HG03108 (cell line): ENCODE data around the gene FOSB.

Experiments used
- ATAC-seq: cut with Tn5 transposase; IDR thresholded peaks from one replicate; pipeline ENCODE4 v1.9.1; 2021; ENCODE audit warnings: moderate library complexity; ENCODE audit not compliant: unreplicated experiment

FOSB gene

DNA sequence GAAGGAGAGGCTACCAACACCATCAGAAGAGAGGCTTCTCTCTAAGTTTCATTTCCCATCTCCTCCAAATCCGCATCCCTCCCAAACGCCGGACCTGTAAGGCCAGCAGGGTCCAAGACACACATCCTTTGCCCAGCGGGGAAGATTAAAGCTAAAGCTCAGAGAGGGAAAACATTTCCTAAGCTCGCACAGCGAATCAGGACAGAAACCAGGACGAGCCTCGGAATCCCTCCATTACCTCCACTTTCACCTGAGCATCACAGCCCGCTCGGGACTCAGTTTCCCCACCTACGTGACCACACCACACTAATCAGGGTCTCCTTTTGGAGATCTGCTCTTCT is 711 bp upstream of the FOSB start:
- no peak for ATAC-seq

DNA sequence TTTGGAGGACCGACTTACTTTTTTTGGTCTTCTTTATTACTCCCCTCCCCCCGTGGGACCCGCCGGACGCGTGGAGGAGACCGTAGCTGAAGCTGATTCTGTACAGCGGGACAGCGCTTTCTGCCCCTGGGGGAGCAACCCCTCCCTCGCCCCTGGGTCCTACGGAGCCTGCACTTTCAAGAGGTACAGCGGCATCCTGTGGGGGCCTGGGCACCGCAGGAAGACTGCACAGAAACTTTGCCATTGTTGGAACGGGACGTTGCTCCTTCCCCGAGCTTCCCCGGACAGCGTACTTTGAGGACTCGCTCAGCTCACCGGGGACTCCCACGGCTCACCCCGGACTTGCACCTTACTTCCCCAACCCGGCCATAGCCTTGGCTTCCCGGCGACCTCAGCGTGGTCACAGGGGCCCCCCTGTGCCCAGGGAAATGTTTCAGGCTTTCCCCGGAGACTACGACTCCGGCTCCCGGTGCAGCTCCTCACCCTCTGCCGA is 409 bp downstream of the FOSB start:
- no peak for ATAC-seq

DNA sequence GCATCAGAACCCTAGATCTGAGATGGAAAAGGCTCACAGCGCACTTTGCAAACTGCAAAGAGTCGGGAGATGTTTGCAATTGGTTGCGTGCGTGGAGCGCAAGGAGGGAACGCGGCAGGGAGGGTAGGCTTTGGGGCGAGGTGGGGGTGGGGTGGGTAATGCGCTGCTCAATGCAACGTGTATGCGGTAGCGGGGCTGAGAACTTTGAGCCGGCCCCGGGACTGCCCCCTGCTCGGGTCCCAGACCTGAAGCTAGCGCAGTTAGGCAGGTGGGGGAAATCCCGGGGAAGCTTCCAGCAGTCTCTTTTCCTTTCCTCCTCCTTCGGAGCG is 971 bp downstream of the FOSB start:
- ATAC-seq = peak; percentile 13

DNA sequence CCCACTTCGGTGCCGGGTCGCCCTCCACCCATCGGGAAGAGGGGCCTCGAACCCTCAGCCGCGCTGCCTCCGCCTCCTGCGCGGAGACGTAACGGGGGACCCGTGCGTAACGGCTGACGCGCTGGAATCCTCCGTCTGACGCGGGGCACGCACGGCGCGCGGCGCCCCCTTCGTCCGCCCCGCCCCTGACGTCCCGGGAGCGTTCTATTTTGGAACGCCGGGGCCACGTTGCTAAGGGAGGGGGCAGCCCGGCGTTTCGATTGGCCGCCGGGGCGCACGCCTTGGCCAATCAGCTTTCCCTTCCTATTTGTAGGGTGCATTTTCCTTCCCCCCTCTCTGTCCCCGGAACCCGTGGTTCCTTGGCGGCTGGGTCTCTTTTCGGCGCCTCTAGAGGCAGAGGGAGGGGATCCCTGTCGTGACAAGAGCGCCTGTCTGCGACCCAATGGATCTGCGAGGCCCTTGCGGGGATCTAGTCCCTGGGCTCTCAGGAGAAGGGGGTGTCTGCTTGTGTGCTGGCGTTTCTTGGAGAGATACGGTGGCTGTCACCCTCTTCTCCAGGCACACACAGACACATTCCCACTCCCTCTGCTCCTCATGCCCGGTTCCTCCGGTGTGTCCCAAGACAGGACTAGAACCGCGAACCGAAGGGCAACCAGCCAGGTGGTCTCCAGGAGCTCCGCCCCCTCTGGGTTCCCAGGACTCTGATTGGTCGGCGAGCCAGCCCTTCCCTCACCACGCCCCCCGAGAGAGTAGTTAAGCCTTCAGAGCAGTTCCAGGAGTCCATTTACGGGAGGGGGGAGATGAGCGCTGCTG is 1.5 kb downstream of the FOSB start:
- peak; percentile 60 for ATAC-seq

DNA sequence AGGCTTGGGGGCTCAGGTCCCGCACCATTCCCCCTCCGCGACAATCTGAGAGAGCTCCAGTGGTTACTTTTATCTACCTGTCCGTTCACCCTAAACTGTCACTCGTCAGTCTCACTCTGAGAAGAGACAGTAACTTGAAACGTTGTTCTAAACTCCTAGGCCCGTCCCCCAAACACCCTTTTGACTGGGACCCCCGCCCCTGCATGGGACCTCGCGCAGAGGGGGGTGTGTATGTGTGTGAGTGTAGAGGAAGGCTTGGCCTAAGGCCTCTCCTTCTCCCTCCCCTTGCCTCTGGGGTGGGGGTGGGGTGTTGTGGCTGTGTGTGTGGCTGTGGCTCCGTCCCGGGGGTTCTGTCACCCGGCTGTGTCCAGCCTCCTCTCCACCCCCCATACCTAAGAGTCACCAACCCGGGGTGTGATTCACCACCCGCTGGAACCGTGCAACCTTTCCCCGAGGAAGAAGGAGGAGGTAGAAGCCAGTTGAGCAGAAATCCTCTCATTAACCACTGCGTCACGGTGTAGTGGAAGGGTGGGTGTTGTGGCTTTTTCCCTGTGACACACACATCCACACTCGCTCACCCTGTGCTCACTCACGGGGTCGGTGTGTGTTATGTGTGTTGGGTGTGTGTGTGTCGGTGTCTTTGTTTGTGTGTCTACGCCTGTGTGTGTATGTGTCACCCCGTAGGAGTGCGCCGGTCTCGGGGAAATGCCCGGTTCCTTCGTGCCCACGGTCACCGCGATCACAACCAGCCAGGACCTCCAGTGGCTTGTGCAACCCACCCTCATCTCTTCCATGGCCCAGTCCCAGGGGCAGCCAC is 2.4 kb downstream of the FOSB start:
- no peak for ATAC-seq

DNA sequence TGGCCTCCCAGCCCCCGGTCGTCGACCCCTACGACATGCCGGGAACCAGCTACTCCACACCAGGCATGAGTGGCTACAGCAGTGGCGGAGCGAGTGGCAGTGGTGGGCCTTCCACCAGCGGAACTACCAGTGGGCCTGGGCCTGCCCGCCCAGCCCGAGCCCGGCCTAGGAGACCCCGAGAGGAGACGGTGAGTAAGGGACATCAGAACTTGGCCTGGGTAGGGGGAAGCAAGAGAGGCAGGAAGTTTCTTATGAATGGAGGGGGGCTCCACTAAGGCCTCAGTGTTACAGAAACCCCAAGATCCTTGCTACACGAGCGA is 2.9 kb downstream of the FOSB start:
- ATAC-seq = no peak

DNA sequence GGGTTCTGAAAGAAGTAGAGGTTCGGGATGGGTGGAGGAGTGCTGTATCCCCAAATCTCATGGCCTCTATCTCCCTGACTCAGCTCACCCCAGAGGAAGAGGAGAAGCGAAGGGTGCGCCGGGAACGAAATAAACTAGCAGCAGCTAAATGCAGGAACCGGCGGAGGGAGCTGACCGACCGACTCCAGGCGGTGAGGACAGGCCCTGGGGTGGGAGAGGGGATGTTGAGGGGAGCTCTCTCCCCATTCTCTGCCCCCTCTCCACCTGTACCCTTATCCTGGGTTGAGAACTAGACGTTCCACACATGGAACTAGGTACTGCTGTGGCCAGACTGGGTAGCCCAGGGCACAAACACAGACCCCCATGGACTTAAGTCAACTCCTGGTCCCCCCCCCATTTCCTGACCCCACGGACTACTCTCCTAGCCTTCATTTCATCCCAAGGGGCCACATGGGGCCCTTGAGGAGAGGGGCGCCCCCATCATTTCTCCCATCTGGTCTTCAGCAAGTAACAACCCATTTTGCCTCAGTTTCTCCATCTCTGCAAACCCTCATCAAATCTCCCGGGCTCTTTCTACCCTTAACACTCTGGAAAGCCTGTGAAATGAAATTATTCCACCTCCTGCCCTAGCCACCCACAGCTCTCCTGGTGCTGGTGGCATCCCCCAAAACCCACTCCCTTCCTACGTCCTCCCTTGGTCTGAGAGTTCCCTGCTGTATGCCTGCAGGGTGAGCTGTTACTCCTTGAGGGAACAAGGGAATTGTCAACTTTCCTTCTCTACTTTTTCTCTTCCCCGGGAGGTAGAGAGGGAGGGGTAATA is 3.5 kb downstream of the FOSB start:
- ATAC-seq = no peak

DNA sequence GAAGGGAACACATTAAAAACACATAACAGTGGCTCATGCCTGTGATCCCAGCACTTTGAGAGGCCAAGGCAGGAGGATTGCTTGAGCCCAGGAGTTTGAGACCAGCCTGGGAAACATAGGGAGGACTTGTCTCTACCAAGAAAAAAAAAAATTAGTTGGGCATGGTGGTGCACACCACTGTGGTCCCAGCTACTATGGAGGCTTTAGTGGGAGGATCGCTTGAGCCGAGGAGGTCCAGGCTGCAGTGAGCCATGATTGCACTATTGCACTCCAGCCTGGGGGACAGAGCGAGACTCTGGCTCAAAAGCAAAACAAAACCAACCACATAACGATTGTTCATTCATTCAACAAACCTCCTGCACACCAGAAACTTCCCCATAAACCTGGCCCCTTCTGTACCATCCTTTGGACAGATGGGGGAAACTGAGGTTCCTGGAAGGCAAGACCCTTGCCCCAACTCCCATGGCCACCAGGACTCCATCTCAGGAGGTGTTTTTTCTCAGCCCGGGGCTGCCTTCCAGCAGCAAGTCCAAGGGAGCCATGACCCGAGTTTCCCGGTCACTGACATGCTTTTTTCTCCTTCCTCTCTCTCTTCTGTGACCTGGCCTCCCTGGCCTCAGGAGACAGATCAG is 4.3 kb downstream of the FOSB start:
- no peak for ATAC-seq

DNA sequence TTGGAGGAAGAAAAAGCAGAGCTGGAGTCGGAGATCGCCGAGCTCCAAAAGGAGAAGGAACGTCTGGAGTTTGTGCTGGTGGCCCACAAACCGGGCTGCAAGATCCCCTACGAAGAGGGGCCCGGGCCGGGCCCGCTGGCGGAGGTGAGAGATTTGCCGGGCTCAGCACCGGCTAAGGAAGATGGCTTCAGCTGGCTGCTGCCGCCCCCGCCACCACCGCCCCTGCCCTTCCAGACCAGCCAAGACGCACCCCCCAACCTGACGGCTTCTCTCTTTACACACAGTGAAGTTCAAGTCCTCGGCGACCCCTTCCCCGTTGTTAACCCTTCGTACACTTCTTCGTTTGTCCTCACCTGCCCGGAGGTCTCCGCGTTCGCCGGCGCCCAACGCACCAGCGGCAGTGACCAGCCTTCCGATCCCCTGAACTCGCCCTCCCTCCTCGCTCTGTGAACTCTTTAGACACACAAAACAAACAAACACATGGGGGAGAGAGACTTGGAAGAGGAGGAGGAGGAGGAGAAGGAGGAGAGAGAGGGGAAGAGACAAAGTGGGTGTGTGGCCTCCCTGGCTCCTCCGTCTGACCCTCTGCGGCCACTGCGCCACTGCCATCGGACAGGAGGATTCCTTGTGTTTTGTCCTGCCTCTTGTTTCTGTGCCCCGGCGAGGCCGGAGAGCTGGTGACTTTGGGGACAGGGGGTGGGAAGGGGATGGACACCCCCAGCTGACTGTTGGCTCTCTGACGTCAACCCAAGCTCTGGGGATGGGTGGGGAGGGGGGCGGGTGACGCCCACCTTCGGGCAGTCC is 5.0 kb downstream of the FOSB start:
- no peak for ATAC-seq

DNA sequence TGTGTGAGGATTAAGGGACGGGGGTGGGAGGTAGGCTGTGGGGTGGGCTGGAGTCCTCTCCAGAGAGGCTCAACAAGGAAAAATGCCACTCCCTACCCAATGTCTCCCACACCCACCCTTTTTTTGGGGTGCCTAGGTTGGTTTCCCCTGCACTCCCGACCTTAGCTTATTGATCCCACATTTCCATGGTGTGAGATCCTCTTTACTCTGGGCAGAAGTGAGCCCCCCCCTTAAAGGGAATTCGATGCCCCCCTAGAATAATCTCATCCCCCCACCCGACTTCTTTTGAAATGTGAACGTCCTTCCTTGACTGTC is 5.5 kb downstream of the FOSB start:
- no peak for ATAC-seq

DNA sequence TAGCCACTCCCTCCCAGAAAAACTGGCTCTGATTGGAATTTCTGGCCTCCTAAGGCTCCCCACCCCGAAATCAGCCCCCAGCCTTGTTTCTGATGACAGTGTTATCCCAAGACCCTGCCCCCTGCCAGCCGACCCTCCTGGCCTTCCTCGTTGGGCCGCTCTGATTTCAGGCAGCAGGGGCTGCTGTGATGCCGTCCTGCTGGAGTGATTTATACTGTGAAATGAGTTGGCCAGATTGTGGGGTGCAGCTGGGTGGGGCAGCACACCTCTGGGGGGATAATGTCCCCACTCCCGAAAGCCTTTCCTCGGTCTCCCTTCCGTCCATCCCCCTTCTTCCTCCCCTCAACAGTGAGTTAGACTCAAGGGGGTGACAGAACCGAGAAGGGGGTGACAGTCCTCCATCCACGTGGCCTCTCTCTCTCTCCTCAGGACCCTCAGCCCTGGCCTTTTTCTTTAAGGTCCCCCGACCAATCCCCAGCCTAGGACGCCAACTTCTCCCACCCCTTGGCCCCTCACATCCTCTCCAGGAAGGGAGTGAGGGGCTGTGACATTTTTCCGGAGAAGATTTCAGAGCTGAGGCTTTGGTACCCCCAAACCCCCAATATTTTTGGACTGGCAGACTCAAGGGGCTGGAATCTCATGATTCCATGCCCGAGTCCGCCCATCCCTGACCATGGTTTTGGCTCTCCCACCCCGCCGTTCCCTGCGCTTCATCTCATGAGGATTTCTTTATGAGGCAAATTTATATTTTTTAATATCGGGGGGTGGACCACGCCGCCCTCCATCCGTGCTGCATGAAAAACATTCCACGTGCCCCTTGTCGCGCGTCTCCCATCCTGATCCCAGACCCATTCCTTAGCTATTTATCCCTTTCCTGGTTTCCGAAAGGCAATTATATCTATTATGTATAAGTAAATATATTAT is 6.1 kb downstream of the FOSB start:
- no peak for ATAC-seq

DNA sequence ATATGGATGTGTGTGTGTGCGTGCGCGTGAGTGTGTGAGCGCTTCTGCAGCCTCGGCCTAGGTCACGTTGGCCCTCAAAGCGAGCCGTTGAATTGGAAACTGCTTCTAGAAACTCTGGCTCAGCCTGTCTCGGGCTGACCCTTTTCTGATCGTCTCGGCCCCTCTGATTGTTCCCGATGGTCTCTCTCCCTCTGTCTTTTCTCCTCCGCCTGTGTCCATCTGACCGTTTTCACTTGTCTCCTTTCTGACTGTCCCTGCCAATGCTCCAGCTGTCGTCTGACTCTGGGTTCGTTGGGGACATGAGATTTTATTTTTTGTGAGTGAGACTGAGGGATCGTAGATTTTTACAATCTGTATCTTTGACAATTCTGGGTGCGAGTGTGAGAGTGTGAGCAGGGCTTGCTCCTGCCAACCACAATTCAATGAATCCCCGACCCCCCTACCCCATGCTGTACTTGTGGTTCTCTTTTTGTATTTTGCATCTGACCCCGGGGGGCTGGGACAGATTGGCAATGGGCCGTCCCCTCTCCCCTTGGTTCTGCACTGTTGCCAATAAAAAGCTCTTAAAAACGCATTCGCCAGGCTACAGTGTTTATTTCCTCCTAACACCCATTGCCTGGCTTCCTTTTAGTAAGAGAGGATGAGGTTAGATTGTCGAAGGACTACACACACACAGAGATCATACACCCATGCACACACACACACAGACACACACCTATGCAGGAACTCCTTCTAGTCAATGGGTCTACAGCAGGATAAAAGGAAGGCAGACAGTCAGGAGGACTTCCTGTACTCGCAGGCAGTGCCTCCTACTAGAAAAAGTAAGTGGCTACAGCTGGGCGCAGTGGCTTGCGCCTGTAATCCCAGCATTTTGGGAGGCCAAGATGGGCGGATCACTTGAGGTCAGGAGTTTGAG is 7.1 kb downstream of the FOSB start:
- no peak for ATAC-seq

DNA sequence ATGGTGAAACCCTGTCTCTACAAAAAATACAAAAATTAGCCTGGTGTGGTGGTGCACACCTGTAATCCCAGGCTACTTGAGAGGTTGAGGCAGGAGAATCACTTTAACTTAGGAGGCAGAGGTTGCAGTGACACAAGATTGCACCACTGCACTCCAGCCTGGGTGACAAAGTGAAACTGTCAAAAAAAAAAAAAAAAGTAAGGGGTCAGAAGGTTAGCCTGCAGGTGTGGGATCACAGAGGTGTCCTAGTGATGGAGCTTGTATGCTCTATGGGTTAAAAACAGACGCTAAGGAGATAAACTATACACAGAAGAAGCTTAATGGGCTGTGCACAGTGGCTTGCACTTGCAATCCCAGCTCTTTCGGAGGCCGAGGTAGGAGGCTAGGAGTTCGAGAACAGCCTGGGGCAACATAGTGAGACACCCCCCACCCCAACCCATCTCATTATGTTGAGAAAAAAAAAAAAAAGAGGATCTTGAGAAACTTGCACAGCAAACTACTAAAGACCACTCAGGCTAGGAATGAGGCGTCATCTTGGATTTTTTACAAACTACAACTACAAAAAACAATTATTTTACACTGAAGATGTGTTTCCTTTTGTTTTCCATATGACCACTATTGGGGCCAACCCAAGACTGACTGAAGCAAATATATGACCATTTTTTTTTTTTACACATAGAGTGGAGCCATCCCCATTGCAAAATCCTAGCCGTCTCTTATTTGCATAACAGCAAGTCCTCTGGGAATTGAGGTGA is 7.9 kb downstream of the FOSB start:
- ATAC-seq = no peak

DNA sequence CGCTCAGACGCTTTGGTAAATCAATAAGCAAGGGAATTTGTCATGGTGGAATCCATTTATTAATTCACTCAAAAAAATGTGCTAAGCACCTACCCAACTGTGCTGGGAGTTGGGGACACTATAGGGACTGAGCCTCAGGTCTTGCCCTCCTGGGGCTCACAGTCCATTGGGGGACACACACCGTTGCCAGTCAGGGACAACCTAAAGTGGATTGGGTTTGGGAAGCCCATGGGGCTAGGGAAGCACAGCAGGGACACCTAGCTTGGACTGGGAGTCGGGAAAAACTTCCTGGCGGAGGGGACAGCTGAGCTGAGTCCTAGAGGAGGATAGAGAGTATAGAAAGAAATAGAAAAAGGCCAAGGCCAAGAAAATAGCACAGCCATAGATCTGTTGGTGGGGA is 8.5 kb downstream of the FOSB start:
- ATAC-seq = no peak

DNA sequence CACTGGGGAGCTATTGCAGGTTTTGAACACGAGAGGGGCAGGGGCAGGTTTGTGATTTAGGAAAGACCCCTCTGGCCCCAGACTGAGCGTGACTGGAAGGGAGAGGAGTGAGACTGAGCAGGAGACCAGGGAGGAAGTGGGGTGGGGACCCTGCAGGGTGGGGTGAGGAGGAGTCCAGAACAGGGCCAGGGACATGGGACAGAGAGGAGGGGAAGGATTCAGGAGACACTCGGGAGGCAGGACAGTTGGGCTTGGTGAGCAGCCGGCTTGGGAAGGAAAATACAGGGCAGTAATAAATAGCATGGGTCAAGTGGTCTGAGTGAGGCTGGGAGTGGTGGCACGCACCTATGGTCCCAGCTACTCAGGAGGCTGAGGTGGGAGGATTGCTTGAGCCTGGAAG is 9.4 kb downstream of the FOSB start:
- ATAC-seq = no peak

DNA sequence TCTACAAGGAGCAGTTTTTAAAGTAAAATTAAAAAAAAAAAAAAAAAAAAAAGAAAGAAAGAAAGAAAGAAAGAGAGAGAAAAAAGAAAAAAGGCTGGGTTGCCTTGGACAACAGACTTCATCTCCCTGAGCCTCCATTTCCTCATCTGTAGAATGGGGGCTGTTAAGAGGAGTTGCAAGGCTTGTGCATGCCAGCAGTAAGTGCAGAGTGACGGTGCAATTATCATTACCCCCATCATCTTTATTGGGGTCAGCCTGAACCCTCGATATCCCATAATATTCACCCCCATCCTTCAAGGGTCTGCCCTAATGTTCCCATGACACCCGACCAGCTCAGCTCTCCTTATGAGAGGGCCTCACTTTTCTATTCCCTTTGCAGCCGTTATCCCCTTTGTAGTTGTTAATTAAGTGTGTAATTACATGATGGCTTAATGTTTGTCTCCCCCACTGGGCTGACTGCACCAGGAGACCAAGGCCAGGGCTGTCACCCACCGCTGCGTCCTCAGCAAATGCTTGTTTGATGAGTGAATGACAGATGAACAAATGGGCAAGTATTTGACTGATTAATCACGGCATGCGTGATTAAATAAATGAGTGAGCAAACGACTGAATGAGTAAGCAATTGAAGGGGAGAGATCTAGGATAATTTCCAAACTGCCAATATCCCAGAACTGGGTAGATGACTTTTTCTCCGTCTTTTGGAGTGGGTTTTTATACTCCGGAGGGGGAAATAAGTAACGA is 10.1 kb downstream of the FOSB start:
- no peak for ATAC-seq
